H9 (cell line): ENCODE results near the gene SLC45A1. TPM values are rescaled to one million over a fixed set of nuclear protein-coding genes. Genes with fewer than 3 reads are reported as not detected.

Source experiments
- DNase-seq: peaks from one replicate; pipeline ENCODE4 v3.0.0-alpha.2; 2017
- H2AFZ ChIP-seq: one replicate; pipeline ENCODE4 v1.6.1; 2013; ENCODE audit warnings: mild to moderate bottlenecking, low read length, control low read depth, moderate library complexity
- H2AK5ac ChIP-seq: 2 replicates; pipeline ENCODE4 v1.6.1; 2013; ENCODE audit warnings: low read length, control low read depth, mixed read lengths; ENCODE audit not compliant: insufficient read length
- H2BK120ac ChIP-seq: one replicate; pipeline ENCODE4 v1.6.1; 2013; ENCODE audit warnings: low read depth, mild to moderate bottlenecking, low read length, control low read depth, inconsistent platforms; ENCODE audit not compliant: poor library complexity, severe bottlenecking
- H2BK12ac ChIP-seq: 2 replicates; pipeline ENCODE4 v1.6.1; 2013; ENCODE audit warnings: low read length, control low read depth, mixed read lengths, low read depth; ENCODE audit not compliant: insufficient read length
- H2BK15ac ChIP-seq: 2 replicates; pipeline ENCODE4 v1.6.1; 2013; ENCODE audit warnings: low read depth, low read length, control low read depth
- H2BK20ac ChIP-seq: one replicate; pipeline ENCODE4 v1.6.1; 2013; ENCODE audit warnings: low read depth, mild to moderate bottlenecking, low read length, control low read depth, inconsistent platforms; ENCODE audit not compliant: poor library complexity, severe bottlenecking
- H2BK5ac ChIP-seq: 2 replicates; pipeline ENCODE4 v1.6.1; 2013; ENCODE audit warnings: low read length, control low read depth, mixed read lengths; ENCODE audit not compliant: insufficient read length
- H3K14ac ChIP-seq: 2 replicates; pipeline ENCODE4 v1.6.1; 2013; ENCODE audit warnings: low read length, control low read depth; ENCODE audit not compliant: insufficient read depth
- H3K18ac ChIP-seq: 2 replicates; pipeline ENCODE4 v1.6.1; 2013; ENCODE audit warnings: low read depth, mild to moderate bottlenecking, mixed read lengths, low read length, control low read depth; ENCODE audit not compliant: insufficient read length
- H3K23ac ChIP-seq: 2 replicates; pipeline ENCODE4 v1.6.1; 2013; ENCODE audit warnings: low read length, control low read depth, mixed read lengths, low read depth; ENCODE audit not compliant: insufficient read length
- H3K23me2 ChIP-seq: 2 replicates; pipeline ENCODE4 v1.6.1; 2013; ENCODE audit warnings: low read depth, mild to moderate bottlenecking, mixed read lengths, low read length, control low read depth; ENCODE audit not compliant: insufficient read length, poor library complexity, severe bottlenecking
- H3K27ac ChIP-seq: 2 replicates; pipeline ENCODE4 v1.5.1; 2013; ENCODE audit warnings: low read length, control low read depth, mixed read lengths, low read depth; ENCODE audit not compliant: insufficient read length
- H3K27me3 ChIP-seq: 2 replicates; pipeline ENCODE4 v1.6.1; 2013; ENCODE audit warnings: low read length, control low read depth, inconsistent platforms; ENCODE audit not compliant: insufficient read depth
- H3K4ac ChIP-seq: 2 replicates; pipeline ENCODE4 v1.6.1; 2013; ENCODE audit warnings: low read depth, mild to moderate bottlenecking, control low read depth, inconsistent platforms, low read length, moderate library complexity
- H3K4me1 ChIP-seq: 2 replicates; pipeline ENCODE4 v1.6.1; 2013; ENCODE audit warnings: low read length, control low read depth, inconsistent platforms; ENCODE audit not compliant: insufficient read depth
- H3K4me2 ChIP-seq: 2 replicates; pipeline ENCODE4 v1.6.1; 2013; ENCODE audit warnings: low read length, control low read depth, mixed read lengths; ENCODE audit not compliant: insufficient read length, insufficient read depth
- H3K56ac ChIP-seq: 2 replicates; pipeline ENCODE4 v1.6.1; 2013; ENCODE audit warnings: low read depth, mild to moderate bottlenecking, mixed read lengths, low read length, control low read depth; ENCODE audit not compliant: insufficient read length
- H3K79me1 ChIP-seq: 2 replicates; pipeline ENCODE4 v1.6.1; 2013; ENCODE audit warnings: low read depth, mild to moderate bottlenecking, moderate library complexity, low read length, control low read depth, inconsistent platforms; ENCODE audit not compliant: insufficient read depth, poor library complexity, severe bottlenecking
- H3K79me2 ChIP-seq: 2 replicates; pipeline ENCODE4 v1.6.1; 2013; ENCODE audit warnings: low read length, control low read depth, inconsistent platforms; ENCODE audit not compliant: insufficient read depth
- H3K9ac ChIP-seq: 2 replicates; pipeline ENCODE4 v1.6.1; 2013; ENCODE audit warnings: low read length, control low read depth, mixed read lengths; ENCODE audit not compliant: insufficient read length; ENCODE audit errors: extremely low read depth
- H3K9me3 ChIP-seq: one replicate; pipeline ENCODE4 v1.6.1; 2013; ENCODE audit warnings: low read depth, low read length, inconsistent platforms; ENCODE audit not compliant: control insufficient read depth
- H3T11ph ChIP-seq: one replicate; pipeline ENCODE4 v1.6.1; 2013; ENCODE audit warnings: mild to moderate bottlenecking, low read length, control low read depth, inconsistent platforms
- H4K20me1 ChIP-seq: one replicate; pipeline ENCODE4 v1.6.1; 2013; ENCODE audit not compliant: control insufficient read depth, insufficient read length, insufficient read depth
- H4K5ac ChIP-seq: 2 replicates; pipeline ENCODE4 v1.6.1; 2013; ENCODE audit warnings: low read depth, mild to moderate bottlenecking, mixed read lengths, low read length, control low read depth; ENCODE audit not compliant: insufficient read length
- H4K8ac ChIP-seq: replicated peaks from 2 replicates; pipeline ENCODE4 v1.6.1; 2013; ENCODE audit warnings: low read length, control low read depth, mixed read lengths, low read depth; ENCODE audit not compliant: insufficient read length
- H4K91ac ChIP-seq: 2 replicates; pipeline ENCODE4 v1.6.1; 2013; ENCODE audit warnings: low read depth, mild to moderate bottlenecking, moderate library complexity, mixed read lengths, low read length, control low read depth; ENCODE audit not compliant: insufficient read length
- H3K27ac Mint-ChIP-seq, 3 experiments: 2 replicates in 2 of 3; 3 replicates in 1 of 3; pipeline ENCODE4 v1.8.0; 2020 to 2021; ENCODE audit warnings: mixed read lengths in 3 of 3, mild to moderate bottlenecking in 1 of 3, moderate library complexity in 1 of 3
- H3K27me3 Mint-ChIP-seq: 2 replicates; pipeline ENCODE4 v1.8.0; 2021; ENCODE audit warnings: low read depth, mild to moderate bottlenecking, moderate library complexity, mixed read lengths
- H3K36me3 Mint-ChIP-seq, 3 experiments: 2 replicates in 2 of 3; 3 replicates in 1 of 3; pipeline ENCODE4 v1.8.0; 2020 to 2021; ENCODE audit warnings: low read depth in 3 of 3, mixed read lengths in 3 of 3; ENCODE audit not compliant: insufficient read depth in 1 of 3
- H3K4me1 Mint-ChIP-seq, 2 experiments: 2 replicates each; pipeline ENCODE4 v1.8.0; 2020; ENCODE audit warnings: mixed read lengths in 2 of 2
- H3K4me3 Mint-ChIP-seq, 2 experiments: 2 replicates in 1 of 2; 3 replicates in 1 of 2; pipeline ENCODE4 v1.8.0; 2020 to 2021; ENCODE audit warnings: mild to moderate bottlenecking in 2 of 2, mixed read lengths in 2 of 2, moderate library complexity in 1 of 2
- H3K9me3 Mint-ChIP-seq, 2 experiments: 2 replicates in 1 of 2; 3 replicates in 1 of 2; pipeline ENCODE4 v1.8.0; 2020; ENCODE audit warnings: mild to moderate bottlenecking in 2 of 2, mixed read lengths in 2 of 2, moderate library complexity in 1 of 2
- CTCF ChIP-seq: fragments of 200-600 bp; sonication (generic); conservative IDR thresholded peaks from 3 replicates; pipeline ENCODE4 v1.8.0; 2021; ENCODE audit warnings: antibody characterized with exemption, mild to moderate bottlenecking
- WGBS: extraction: QIAGEN DNeasy Blood & Tissue Kit; methylation state at CpG from one replicate; pipeline ENCODE4 v1.1.7; 2013; ENCODE audit warnings: missing lambda C conversion rate, low lambda C conversion rate, mixed read lengths; ENCODE audit not compliant: insufficient read length; ENCODE audit errors: extremely low coverage; 5-methylcytosine and 5-hydroxymethylcytosine counted together
- total RNA-seq: library from RNA; stranded (reverse); gene quantifications from 2 replicates; pipeline ENCODE4 v1.2.1, GENCODE V29; 2021

SLC45A1 gene
- total RNA-seq, 1 experiment from 2014 or later = 0.63 TPM

DNA sequence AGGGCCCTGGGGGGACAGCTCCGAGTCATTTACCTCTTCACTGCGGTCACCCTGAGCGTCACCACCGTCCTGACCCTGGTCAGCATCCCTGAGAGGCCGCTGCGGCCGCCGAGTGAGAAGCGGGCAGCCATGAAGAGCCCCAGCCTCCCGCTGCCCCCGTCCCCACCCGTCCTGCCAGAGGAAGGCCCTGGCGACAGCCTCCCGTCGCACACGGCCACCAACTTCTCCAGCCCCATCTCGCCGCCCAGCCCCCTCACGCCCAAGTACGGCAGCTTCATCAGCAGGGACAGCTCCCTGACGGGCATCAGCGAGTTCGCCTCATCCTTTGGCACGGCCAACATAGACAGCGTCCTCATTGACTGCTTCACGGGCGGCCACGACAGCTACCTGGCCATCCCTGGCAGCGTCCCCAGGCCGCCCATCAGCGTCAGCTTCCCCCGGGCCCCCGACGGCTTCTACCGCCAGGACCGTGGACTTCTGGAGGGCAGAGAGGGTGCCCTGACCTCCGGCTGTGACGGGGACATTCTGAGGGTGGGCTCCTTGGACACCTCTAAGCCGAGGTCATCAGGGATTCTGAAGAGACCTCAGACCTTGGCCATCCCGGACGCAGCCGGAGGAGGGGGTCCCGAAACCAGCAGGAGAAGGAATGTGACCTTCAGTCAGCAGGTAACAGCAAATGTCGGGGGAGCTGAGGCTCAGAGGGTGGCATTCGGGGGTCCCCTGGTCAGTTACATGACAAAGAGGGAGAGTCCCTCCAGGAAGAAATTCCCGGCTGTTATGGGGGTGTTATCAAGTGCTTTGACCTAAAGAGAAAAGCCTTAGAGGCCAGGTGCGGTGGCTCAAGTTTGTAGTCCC is 12.6 kb downstream of the SLC45A1 start:
- no peak overlapping the region for H2BK5ac ChIP-seq
- Mint-ChIP-seq H3K9me3 (no peaks in the 10 kb centered on the region; a peak in 1 of 5 replicates), H3K4me3 (no peak overlapping the region), H3K27me3 (no peaks in the 10 kb centered on the region), H3K27ac (no peak overlapping the region), H3K4me1 (no peaks in the 10 kb centered on the region), H3K36me3 (no peaks in the 10 kb centered on the region)
- TF ChIP-seq CTCF = no peak
- H3K9me3 ChIP-seq = no peaks in the 10 kb centered on the region
- no peak overlapping the region for H3K4ac ChIP-seq
- no peaks in the 10 kb centered on the region for H3K27me3 ChIP-seq
- H2BK120ac ChIP-seq = no peak overlapping the region
- H2BK15ac ChIP-seq = no peak overlapping the region
- H3K4me1 ChIP-seq = no peaks in the 10 kb centered on the region
- H3K79me2 ChIP-seq = no peaks in the 10 kb centered on the region
- H3K23ac ChIP-seq = no peak overlapping the region
- H2BK12ac ChIP-seq = no peak overlapping the region
- no CpG with 5 or more reads among the region's 47 CpGs for WGBS
- no peaks in the 10 kb centered on the region for H3K23me2 ChIP-seq
- no peak overlapping the region for H2AFZ ChIP-seq
- no peak overlapping the region for H2AK5ac ChIP-seq
- H3K14ac ChIP-seq = no peak overlapping the region
- no peaks in the 10 kb centered on the region for H4K20me1 ChIP-seq
- no peak overlapping the region for H3K9ac ChIP-seq
- no peak overlapping the region for H4K8ac ChIP-seq
- H3K4me2 ChIP-seq = no peak overlapping the region
- H3T11ph ChIP-seq = no peak overlapping the region
- H3K79me1 ChIP-seq = no peaks in the 10 kb centered on the region
- no peak overlapping the region for H3K27ac ChIP-seq
- H3K18ac ChIP-seq = no peak overlapping the region
- H2BK20ac ChIP-seq = no peak overlapping the region
- H4K5ac ChIP-seq = no peak overlapping the region
- H3K56ac ChIP-seq = no peak overlapping the region
- DNase-seq = no peak
- no peak overlapping the region for H4K91ac ChIP-seq
